Femur (tissue), 1 donor: ENCODE data around the gene MFSD1.

ENCODE experiments used
- DNase-seq: peaks from one replicate; pipeline ENCODE4 v3.0.0-alpha.2; 2017

The MFSD1 gene

GRCh38 chr3:158820521-158820920 lies 18.7 kb downstream of the MFSD1 start:
- DNase-seq = no peak

- no peak for DNase-seq
Measured at GRCh38 chr3:158821847-158822246, 20.0 kb downstream of the MFSD1 start.

- no peak for DNase-seq
Measured at GRCh38 chr3:158823426-158823825, 21.6 kb downstream of the MFSD1 start.

GRCh38 chr3:158827773-158828172 lies 25.9 kb downstream of the MFSD1 start:
- DNase-seq = no peak

- DNase-seq = no peak
Measured at GRCh38 chr3:158830391-158830790, 28.5 kb downstream of the MFSD1 start.

GRCh38 chr3:158831861-158832260 lies 30.0 kb downstream of the MFSD1 start:
- no peak for DNase-seq

- DNase-seq = no peak
Measured at GRCh38 chr3:158835631-158836030, 33.8 kb downstream of the MFSD1 start.

- DNase-seq = no peak
Measured at GRCh38 chr3:158836312-158836711, 34.5 kb downstream of the MFSD1 start.

- no peak for DNase-seq
Measured at GRCh38 chr3:158837240-158837639, 35.4 kb downstream of the MFSD1 start.

- DNase-seq = no peak
Measured at GRCh38 chr3:158839966-158840365, 38.1 kb downstream of the MFSD1 start.

GRCh38 chr3:158841387-158841786 lies 39.5 kb downstream of the MFSD1 start:
- DNase-seq = no peak

GRCh38 chr3:158842976-158843375 lies 41.1 kb downstream of the MFSD1 start:
- no peak for DNase-seq

- no peak for DNase-seq
Measured at GRCh38 chr3:158845765-158846350, 44.0 kb downstream of the MFSD1 start.

GRCh38 chr3:158846803-158847451 lies 45.1 kb downstream of the MFSD1 start:
- DNase-seq = no peak

- no peak for DNase-seq
Measured at GRCh38 chr3:158847452-158847821, 45.6 kb downstream of the MFSD1 start.

- no peak for DNase-seq
Measured at GRCh38 chr3:158847885-158848284, 46.0 kb downstream of the MFSD1 start.

GRCh38 chr3:158849757-158850156 lies 47.9 kb downstream of the MFSD1 start:
- DNase-seq = no peak

GRCh38 chr3:158859362-158859761 lies 57.5 kb downstream of the MFSD1 start:
- no peak for DNase-seq

- no peak for DNase-seq
Measured at GRCh38 chr3:158863247-158863646, 61.4 kb downstream of the MFSD1 start.

GRCh38 chr3:158864492-158864891 lies 62.6 kb downstream of the MFSD1 start:
- no peak for DNase-seq

- no peak for DNase-seq
Measured at GRCh38 chr3:158875700-158876099, 73.8 kb downstream of the MFSD1 start.
